ENCODE results near the gene ADGB. TPM values are rescaled to one million over a fixed set of nuclear protein-coding genes. Genes with fewer than 3 reads are reported as not detected.
"Not testable (repeated sequence)": the region's sequence is repeated elsewhere in the genome, so short reads cannot be mapped to it uniquely, and the experiment has no call there.

The ADGB gene
- not detected for total RNA-seq
- polyA plus RNA-seq = not detected

GRCh38 chr6:146598772-146599405 is at the start of gene ADGB:
Gene ADGB, plus strand, starts transcription at chr6:146598972. Its CDS starts 69 bp downstream, at chr6:146599041.
- H3K27ac ChIP-seq = no peak within 1 kb of the TSS
- intact Hi-C loops (cut with DNase I) = no loop called here
- peak; percentile 26 to 83 (median 52) for DNase-seq
- no peak for FAIRE-seq
- no peaks in the 10 kb centered on the region for H3K4me1 ChIP-seq
- H3K4me3 ChIP-seq = peak within 1 kb of the TSS in 3 of 4 donors; percentile 7 to 45 (median 21)
- no peaks in the 10 kb centered on the region for H3K36me3 ChIP-seq
- no peaks in the 10 kb centered on the region for H3K9me3 ChIP-seq
- no peak for TF ChIP-seq CTCF (IDR thresholded peaks at IDR 0.05)
- H3K27me3 ChIP-seq = no peaks in the 10 kb centered on the region
- peak; percentile 81 to 97 (median 95) for ATAC-seq
- 4 to 5% methylated on average over 32 of the region's 32 CpGs for WGBS, 2 donors

- 92 to 94% methylated on average over 6 of the region's 6 CpGs for WGBS, 2 donors
- DNase-seq = no peak
These were observed 47.9 kb upstream of the ADGB start for GRCh38 chr6:146550911-146551310.

GRCh38 chr6:146551545-146551944 is 47.2 kb upstream of the ADGB start:
- WGBS, 2 donors = 85 to 87% methylated on average over 7 of the region's 7 CpGs
- H3K36me3 ChIP-seq = peaks cover 0 to 10% (median 0%) of the 10 kb centered on the region in 3 donors
- no peak for TF ChIP-seq CTCF (IDR thresholded peaks at IDR 0.05)
- H3K4me1 ChIP-seq = no peaks in the 10 kb centered on the region
- H3K27me3 ChIP-seq = no peaks in the 10 kb centered on the region
- no peak for DNase-seq
- FAIRE-seq = no peak
- no peak overlapping the region for H3K27ac ChIP-seq
- H3K4me3 ChIP-seq = no peak overlapping the region
- ATAC-seq = no peak
- intact Hi-C loops (cut with DNase I) = no loop called here
- H3K9me3 ChIP-seq = no peaks in the 10 kb centered on the region

More at GRCh38 chr6:146550911-146551310, 47.9 kb upstream of the ADGB start:
- no peak overlapping the region for H3K4me3 ChIP-seq
- no peak for TF ChIP-seq CTCF (IDR thresholded peaks at IDR 0.05)
- peaks cover 0 to 10% (median 0%) of the 10 kb centered on the region in 3 donors for H3K36me3 ChIP-seq
- no peak for FAIRE-seq
- no peaks in the 10 kb centered on the region for H3K9me3 ChIP-seq
- intact Hi-C loops (cut with DNase I) = no loop called here
- no peak for ATAC-seq
- H3K27me3 ChIP-seq = no peaks in the 10 kb centered on the region
- peaks cover 0 to 4% (median 0%) of the 10 kb centered on the region in 3 donors for H3K4me1 ChIP-seq
- no peak overlapping the region for H3K27ac ChIP-seq

- intact Hi-C loops (cut with DNase I) = no loop called here
- no peak for TF ChIP-seq CTCF (IDR thresholded peaks at IDR 0.05)
- Histone ChIP-seq H3K4me1 (no peaks in the 10 kb centered on the region), H3K36me3 (peaks cover 0 to 10% (median 0%) of the 10 kb centered on the region in 3 donors), H3K27ac (no peak overlapping the region), H3K27me3 (no peaks in the 10 kb centered on the region), H3K4me3 (no peak overlapping the region), H3K9me3 (no peaks in the 10 kb centered on the region)
- 82 to 84% methylated on average over 7 of the region's 7 CpGs for WGBS, 2 donors
- ATAC-seq = no peak
- DNase-seq = no peak
- FAIRE-seq = no peak
These were observed 45.2 kb upstream of the ADGB start for GRCh38 chr6:146553377-146554135.

GRCh38 chr6:146560607-146561006 is 38.2 kb upstream of the ADGB start:
- H3K4me1 ChIP-seq = no peaks in the 10 kb centered on the region
- no peak for FAIRE-seq
- WGBS, 2 donors = 82 to 83% methylated on average over 1 of the region's 1 CpG
- no peak for TF ChIP-seq CTCF (IDR thresholded peaks at IDR 0.05)
- H3K27ac ChIP-seq = no peak overlapping the region
- no peaks in the 10 kb centered on the region for H3K27me3 ChIP-seq
- H3K9me3 ChIP-seq = no peaks in the 10 kb centered on the region
- ATAC-seq = no peak
- no peak for DNase-seq
- no peak overlapping the region for H3K4me3 ChIP-seq
- intact Hi-C loops (cut with DNase I) = no loop called here
- no peaks in the 10 kb centered on the region for H3K36me3 ChIP-seq

GRCh38 chr6:146566661-146567060 is 32.1 kb upstream of the ADGB start:
- H3K4me3 ChIP-seq; H3K27ac ChIP-seq; intact Hi-C loops (cut with DNase I); ATAC-seq; H3K9me3 ChIP-seq; H3K36me3 ChIP-seq; FAIRE-seq; H3K27me3 ChIP-seq; DNase-seq; H3K4me1 ChIP-seq: not testable (repeated sequence)
- WGBS, 2 donors = 58 to 71% methylated on average over 2 of the region's 2 CpGs

- ATAC-seq; H3K27ac ChIP-seq; H3K4me1 ChIP-seq; H3K4me3 ChIP-seq; FAIRE-seq; H3K27me3 ChIP-seq; intact Hi-C loops (cut with DNase I); DNase-seq; H3K36me3 ChIP-seq; H3K9me3 ChIP-seq: not testable (repeated sequence)
- 58 to 69% methylated on average over 3 of the region's 3 CpGs for WGBS, 2 donors
These were observed 30.2 kb upstream of the ADGB start for GRCh38 chr6:146568619-146569018.
